BLaER1 treated with 17β-estradiol and CSF1 and Interleukin-3, amounts not matched to agents 10 nM and 100 nM (cell line): ENCODE measurements around the gene PDE1C.
"Not testable (repeated sequence)": the region's sequence is repeated elsewhere in the genome, so short reads cannot be mapped to it uniquely, and the experiment has no call there.

Experiments used
- H3K27ac ChIP-seq, 11 experiments: shearing (Covaris generic); formaldehyde crosslinking; 2 replicates each; pipeline ENCODE4 v1.8.1; 2022
- H3K27me3 ChIP-seq, 11 experiments: shearing (Covaris generic); formaldehyde crosslinking; 2 replicates each; pipeline ENCODE4 v1.8.1; 2022
- H3K36me3 ChIP-seq, 11 experiments: shearing (Covaris generic); formaldehyde crosslinking; 2 replicates each; pipeline ENCODE4 v1.8.1; 2022
- H3K4me1 ChIP-seq, 10 experiments: shearing (Covaris generic); formaldehyde crosslinking; 2 replicates each; pipeline ENCODE4 v1.8.1; 2022
- H3K4me2 ChIP-seq, 11 experiments: shearing (Covaris generic); formaldehyde crosslinking; 2 replicates each; pipeline ENCODE4 v1.8.1; 2022
- H3K4me3 ChIP-seq, 10 experiments: shearing (Covaris generic); formaldehyde crosslinking; 2 replicates each; pipeline ENCODE4 v1.8.1; 2022
- H3K9ac ChIP-seq, 11 experiments: shearing (Covaris generic); formaldehyde crosslinking; 2 replicates each; pipeline ENCODE4 v1.8.1; 2022
- H3K9me3 ChIP-seq, 11 experiments: shearing (Covaris generic); formaldehyde crosslinking; replicated peaks in 1 of 11; 2 replicates each; pipeline ENCODE4 v1.8.1; 2022
- H4K20me1 ChIP-seq, 11 experiments: shearing (Covaris generic); formaldehyde crosslinking; 2 replicates each; pipeline ENCODE4 v1.8.1; 2022
- Cebpa-rat ChIP-seq, 11 experiments: shearing (Covaris generic); IDR thresholded peaks; 2 replicates each; pipeline ENCODE4 v1.8.1; 2022

Gene PDE1C

DNA sequence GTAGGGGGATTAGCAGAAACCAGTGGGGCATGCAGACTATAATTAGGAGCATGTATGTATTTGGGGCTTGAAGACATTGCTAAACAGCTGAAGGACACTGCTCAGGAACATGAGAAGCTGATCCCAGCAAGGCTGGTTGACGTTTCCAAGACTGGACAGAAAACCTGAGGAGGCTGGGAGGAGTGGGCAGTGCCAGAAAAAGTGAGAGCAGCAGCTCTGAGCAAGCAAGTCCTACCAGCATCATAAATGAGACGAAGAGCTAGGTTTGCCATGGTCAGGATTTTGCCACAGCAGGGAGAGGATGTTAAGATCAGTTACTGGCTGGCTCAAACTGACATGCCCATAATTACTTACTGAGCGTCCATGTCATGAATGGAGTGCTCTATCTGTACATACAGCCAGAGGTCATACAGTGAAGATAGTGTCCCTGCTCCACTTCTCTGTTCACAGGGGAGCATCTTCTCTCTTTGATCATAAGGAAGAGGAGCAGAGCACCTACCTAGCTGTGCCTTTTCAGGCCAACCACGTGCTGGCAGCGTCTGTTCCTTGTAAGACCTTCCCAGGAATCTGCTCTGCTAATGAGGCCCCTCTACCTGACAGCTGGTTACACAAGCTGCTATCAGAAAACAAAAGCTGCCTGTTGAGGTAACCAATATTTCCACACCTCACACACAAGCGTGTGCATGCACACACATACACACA, 44.7 kb downstream of the PDE1C start:
- Histone ChIP-seq H3K27ac (no peak overlapping the region), H3K27me3 (no peaks in the 10 kb centered on the region), H3K4me1 (peaks cover 0 to 4% (median 0%) of the 10 kb centered on the region in 10 experiments; a peak in 1 of 20 replicates), H3K9me3 (no peaks in the 10 kb centered on the region), H3K4me2 (no peak overlapping the region), H4K20me1 (no peaks in the 10 kb centered on the region), H3K4me3 (no peak overlapping the region), H3K9ac (no peak overlapping the region), H3K36me3 (no peaks in the 10 kb centered on the region)
- no peak for TF ChIP-seq Cebpa-rat (IDR thresholded peaks at IDR 0.05)

DNA sequence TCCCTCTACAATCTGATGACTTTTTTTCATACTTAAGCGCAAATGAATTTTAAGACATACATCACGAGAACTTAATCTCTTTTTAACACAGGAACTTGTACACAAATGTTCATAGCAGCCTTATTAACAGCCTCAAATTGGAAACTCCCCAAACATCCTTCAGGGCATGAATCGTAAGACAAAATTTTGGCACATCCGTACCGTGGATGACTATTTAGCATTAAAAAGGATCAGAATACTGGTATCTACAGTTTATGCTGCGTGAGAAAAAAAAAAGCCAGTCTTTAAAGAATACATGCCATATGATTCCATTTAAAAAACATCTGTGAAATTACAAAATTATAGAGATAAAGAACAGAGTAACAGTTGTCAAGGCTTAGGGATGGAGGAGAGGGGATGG, 46.8 kb downstream of the PDE1C start:
- no peak overlapping the region for H3K4me2 ChIP-seq
- no peaks in the 10 kb centered on the region for H3K36me3 ChIP-seq
- no peak for TF ChIP-seq Cebpa-rat (IDR thresholded peaks at IDR 0.05)
- no peaks in the 10 kb centered on the region for H4K20me1 ChIP-seq
- H3K9me3 ChIP-seq: peaks cover 0 to 2% (median 0%) of the 10 kb centered on the region in 11 experiments; a peak in 1 of 22 replicates
- H3K27me3 ChIP-seq: no peaks in the 10 kb centered on the region
- no peaks in the 10 kb centered on the region for H3K4me1 ChIP-seq
- H3K9ac ChIP-seq: no peak overlapping the region
- no peak overlapping the region for H3K27ac ChIP-seq
- no peak overlapping the region for H3K4me3 ChIP-seq

DNA sequence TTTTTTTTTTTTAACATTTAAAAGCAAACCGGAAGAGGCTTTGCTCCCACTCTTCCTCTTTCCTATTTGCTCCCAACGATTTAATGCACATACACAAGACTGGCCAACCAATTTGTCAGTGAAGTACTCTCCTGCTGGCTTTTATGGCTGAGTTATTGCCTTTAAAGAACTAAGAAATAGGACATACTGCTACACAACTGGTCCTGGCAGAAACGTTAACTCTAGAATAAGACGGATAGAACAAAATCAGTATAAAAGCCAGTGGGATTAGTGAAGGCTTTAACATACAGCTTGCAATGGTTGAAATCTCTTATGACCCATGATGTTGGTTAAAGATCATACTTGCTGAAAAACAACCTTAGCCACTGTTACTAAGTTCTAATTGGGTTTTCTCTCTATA, 47.2 kb downstream of the PDE1C start:
- no peaks in the 10 kb centered on the region for H3K27me3 ChIP-seq
- no peaks in the 10 kb centered on the region for H3K4me1 ChIP-seq
- no peak for TF ChIP-seq Cebpa-rat (IDR thresholded peaks at IDR 0.05)
- H3K36me3 ChIP-seq: no peaks in the 10 kb centered on the region
- H3K9ac ChIP-seq: no peak overlapping the region
- H3K4me3 ChIP-seq: no peak overlapping the region
- peaks cover 0 to 6% (median 1%) of the 10 kb centered on the region in 11 experiments; a peak in 7 of 22 replicates for H3K9me3 ChIP-seq
- H4K20me1 ChIP-seq: no peaks in the 10 kb centered on the region
- no peak overlapping the region for H3K4me2 ChIP-seq
- no peak overlapping the region for H3K27ac ChIP-seq

DNA sequence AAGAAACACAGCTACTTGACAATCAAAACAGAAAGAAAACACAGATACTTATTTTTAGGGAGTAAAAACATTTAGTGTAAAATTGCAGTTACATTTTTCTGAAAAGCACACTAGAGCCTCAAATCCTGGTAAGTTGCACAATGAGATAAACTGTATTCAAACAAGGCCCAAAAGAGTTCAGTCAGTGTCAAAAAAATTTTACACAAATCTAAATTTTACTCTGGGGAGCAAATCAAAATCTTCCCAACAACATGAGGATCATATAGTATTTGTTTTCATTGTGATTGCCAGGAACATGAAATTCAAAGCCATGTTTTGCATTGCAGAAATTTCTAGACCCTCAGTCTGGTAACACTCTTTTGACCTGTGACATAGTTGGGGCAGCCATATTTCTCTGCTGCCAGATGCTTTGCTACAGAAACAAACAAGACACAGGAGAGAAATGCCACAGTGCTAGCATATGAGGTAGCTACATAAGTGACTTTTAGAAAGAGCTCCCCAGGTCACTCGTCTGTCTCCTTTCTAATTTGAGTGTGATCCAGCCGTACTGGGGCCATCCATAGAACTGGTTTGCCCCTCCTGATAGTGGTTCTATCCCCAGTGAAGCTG, 49.6 kb downstream of the PDE1C start:
- Histone ChIP-seq H4K20me1 (no peaks in the 10 kb centered on the region), H3K4me3 (no peak overlapping the region), H3K27ac (no peak overlapping the region), H3K9ac (no peak overlapping the region), H3K4me1 (no peaks in the 10 kb centered on the region), H3K9me3 (peaks cover 5 to 19% (median 8%) of the 10 kb centered on the region in 11 experiments; a peak in 11 of 22 replicates), H3K36me3 (no peaks in the 10 kb centered on the region), H3K27me3 (no peaks in the 10 kb centered on the region), H3K4me2 (no peak overlapping the region)
- no peak for TF ChIP-seq Cebpa-rat (IDR thresholded peaks at IDR 0.05)

DNA sequence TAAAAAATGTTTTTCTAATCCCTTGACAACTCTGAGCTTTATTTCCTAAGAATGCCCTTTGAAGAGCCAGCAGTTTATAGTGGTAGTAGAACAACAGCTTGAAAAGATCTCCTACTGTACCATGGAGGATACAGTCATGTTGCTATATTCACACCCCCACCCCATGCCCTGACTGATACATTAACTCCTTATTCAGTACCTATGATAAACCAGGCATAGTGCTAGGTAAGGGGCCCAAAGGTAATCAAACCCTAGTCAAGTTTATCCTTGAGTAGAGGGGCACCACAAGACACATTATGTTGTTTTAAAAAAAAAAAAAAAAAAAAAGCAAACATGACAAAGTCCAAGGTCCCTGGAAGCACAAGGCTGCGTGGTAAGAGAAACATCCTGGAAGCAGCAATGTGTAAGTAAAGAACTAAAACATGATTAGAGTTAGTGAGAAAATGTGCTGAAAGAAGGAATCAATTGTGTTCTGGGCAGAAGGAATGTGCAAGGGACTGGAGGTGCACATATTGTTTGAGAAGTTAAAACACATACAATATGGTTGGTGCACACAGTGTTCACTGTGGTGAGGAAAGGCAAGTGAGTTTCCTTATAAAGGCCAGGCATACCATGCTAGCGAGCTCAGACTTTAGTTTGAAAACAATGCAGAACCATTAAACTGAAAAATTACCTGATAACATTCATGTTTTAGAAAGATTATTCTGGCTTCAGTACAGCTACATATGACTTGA, 51.2 kb downstream of the PDE1C start:
- no peak overlapping the region for H3K9ac ChIP-seq
- H3K4me2 ChIP-seq: no peak overlapping the region
- H3K4me3 ChIP-seq: no peak overlapping the region
- 0 out of 20 replicates have a peak, but pooled peaks cover 0 to 5% (median 0%) of the 10 kb centered on the region in 10 experiments for H3K4me1 ChIP-seq
- H4K20me1 ChIP-seq: no peaks in the 10 kb centered on the region
- no peak for TF ChIP-seq Cebpa-rat (IDR thresholded peaks at IDR 0.05)
- no peaks in the 10 kb centered on the region for H3K36me3 ChIP-seq
- no peaks in the 10 kb centered on the region for H3K27me3 ChIP-seq
- H3K9me3 ChIP-seq: peaks cover 5 to 19% (median 10%) of the 10 kb centered on the region in 11 experiments; a peak in 15 of 22 replicates
- no peak overlapping the region for H3K27ac ChIP-seq

DNA sequence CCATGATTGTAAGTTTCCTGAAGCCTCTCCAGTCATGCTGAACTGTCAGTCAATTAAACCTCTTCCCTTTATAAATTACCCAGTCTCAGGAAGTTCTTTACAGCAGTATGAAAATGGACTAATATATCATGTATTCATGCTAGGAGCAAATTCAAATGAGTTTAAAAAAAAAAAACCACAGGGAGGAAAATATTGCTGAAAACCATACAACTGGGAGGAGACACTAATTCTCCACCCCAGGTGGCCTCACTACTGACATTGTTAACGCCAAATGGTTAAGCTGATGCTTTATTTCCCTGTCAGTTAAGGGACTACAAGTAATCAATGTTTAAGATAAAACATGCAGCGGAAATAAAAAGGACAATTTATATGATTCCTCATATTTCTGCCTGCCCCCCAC, 55.1 kb downstream of the PDE1C start:
- H3K4me1 ChIP-seq: 0 out of 20 replicates have a peak, but pooled peaks cover 0 to 5% (median 0%) of the 10 kb centered on the region in 10 experiments
- no peak overlapping the region for H3K4me2 ChIP-seq
- no peaks in the 10 kb centered on the region for H3K36me3 ChIP-seq
- TF ChIP-seq Cebpa-rat (IDR thresholded peaks at IDR 0.05): no peak
- H3K4me3 ChIP-seq: no peak overlapping the region
- peaks cover 13 to 41% (median 20%) of the 10 kb centered on the region in 11 experiments; a peak in 19 of 22 replicates for H3K9me3 ChIP-seq
- no peak overlapping the region for H3K27ac ChIP-seq
- no peaks in the 10 kb centered on the region for H4K20me1 ChIP-seq
- no peak overlapping the region for H3K9ac ChIP-seq
- no peaks in the 10 kb centered on the region for H3K27me3 ChIP-seq

DNA sequence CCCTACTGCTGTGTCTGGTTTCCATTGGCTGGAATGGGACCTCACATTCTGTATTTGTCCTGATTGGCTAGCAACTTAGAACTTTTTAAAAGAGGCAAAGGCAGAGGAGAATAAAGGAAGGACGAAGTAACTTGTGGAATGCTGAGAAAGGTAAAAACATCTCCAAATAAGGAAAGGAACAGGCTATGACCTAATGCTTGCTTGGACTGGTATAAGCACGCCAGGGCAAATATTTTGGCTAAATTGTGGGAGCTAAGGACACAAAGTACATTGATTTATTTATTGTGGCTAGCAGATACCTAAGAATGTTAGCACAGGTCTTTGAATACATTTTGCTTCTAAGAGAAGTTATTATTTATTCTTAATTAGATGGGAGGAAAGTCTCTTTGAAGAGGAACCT, 56.7 kb downstream of the PDE1C start:
- not testable (repeated sequence) for H3K4me1 ChIP-seq, H3K27me3 ChIP-seq, H3K4me3 ChIP-seq, H3K9ac ChIP-seq, H3K36me3 ChIP-seq, H3K27ac ChIP-seq, H4K20me1 ChIP-seq, H3K4me2 ChIP-seq
- peaks cover 13 to 41% (median 20%) of the 10 kb centered on the region in 11 experiments; a peak in 19 of 22 replicates for H3K9me3 ChIP-seq

DNA sequence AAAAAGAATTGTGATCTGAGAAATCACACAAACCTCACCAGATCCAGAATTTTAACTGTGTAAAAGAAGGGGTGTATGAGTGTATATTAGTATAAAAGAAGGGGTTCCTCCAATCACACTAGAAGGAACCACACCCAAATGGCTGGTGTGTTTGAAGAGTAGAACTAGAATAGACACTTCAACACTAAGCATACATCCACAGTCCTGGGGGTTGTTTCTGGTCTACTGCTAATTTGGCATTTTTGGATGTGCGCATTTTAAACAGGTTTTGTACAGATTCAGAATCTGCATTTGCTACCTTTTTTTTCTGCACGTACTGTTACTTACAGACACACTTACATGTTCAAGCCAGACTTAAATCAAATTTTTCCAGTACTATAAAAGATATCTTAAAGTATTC, 64.6 kb downstream of the PDE1C start:
- Histone ChIP-seq H3K9me3 (peaks cover 15 to 40% (median 28%) of the 10 kb centered on the region in 11 experiments), H3K27ac (no peak overlapping the region), H3K36me3 (no peaks in the 10 kb centered on the region), H3K27me3 (no peaks in the 10 kb centered on the region), H3K4me2 (no peak overlapping the region), H3K4me3 (no peak overlapping the region), H3K9ac (no peak overlapping the region), H3K4me1 (no peaks in the 10 kb centered on the region), H4K20me1 (no peaks in the 10 kb centered on the region)
- TF ChIP-seq Cebpa-rat (IDR thresholded peaks at IDR 0.05): no peak

DNA sequence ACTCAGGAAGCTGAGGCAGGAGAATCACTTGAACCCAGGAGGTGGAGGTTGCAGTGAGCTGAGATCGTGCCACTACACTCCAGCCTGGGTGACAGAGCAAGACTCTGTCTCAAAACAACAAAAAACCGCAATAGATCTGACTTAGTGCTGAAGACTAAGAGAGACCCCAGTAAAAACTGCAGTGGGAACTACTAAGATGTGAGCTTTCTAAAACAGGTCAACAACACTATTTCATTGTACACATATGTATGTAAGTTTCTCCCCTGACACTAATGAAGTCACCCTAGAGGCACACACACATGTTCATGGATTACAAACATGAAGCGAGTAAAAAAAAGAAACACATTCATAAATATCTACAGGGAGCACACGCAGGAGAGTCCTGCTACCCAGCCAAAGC, 68.3 kb downstream of the PDE1C start:
- Histone ChIP-seq H3K4me1 (no peaks in the 10 kb centered on the region), H4K20me1 (no peaks in the 10 kb centered on the region), H3K27ac (no peak overlapping the region), H3K36me3 (no peaks in the 10 kb centered on the region), H3K9ac (no peak overlapping the region), H3K9me3 (peaks cover 15 to 45% (median 30%) of the 10 kb centered on the region in 11 experiments), H3K4me2 (no peak overlapping the region), H3K4me3 (no peak overlapping the region), H3K27me3 (no peaks in the 10 kb centered on the region)
- no peak for TF ChIP-seq Cebpa-rat (IDR thresholded peaks at IDR 0.05)
